A549 (cell line): ENCODE measurements around the gene INHBA.

Source experiments
- CBX2 ChIP-seq: fragments of 200-600 bp; sonication (generic); IDR thresholded peaks from 2 replicates; pipeline ENCODE4 v1.6.1; 2016; ENCODE audit warnings: low read depth, mild to moderate bottlenecking, borderline replicate concordance
- CBX8 ChIP-seq: fragments of 200-600 bp; sonication (generic); IDR thresholded peaks from 2 replicates; pipeline ENCODE4 v1.6.1; 2016
- CHD2 ChIP-seq: fragments of 150-350 bp; IDR thresholded peaks from 2 replicates; pipeline ENCODE4 v1.6.1; 2014; ENCODE audit warnings: low read length; ENCODE audit not compliant: partially characterized antibody
- EP300 ChIP-seq, 2 experiments: fragments of >200 bp; sonication (Bioruptor Twin); formaldehyde crosslinking; IDR thresholded peaks; 2 replicates in 1 of 2; 3 replicates in 1 of 2; pipeline ENCODE4 v1.6.1; 2016 to 2017
- ESRRA ChIP-seq: fragments of 150-350 bp; IDR thresholded peaks from 2 replicates; pipeline ENCODE4 v1.6.1; 2014; ENCODE audit warnings: mild to moderate bottlenecking, low read length, borderline replicate concordance
- HDAC2 ChIP-seq: fragments of 200-600 bp; sonication (generic); IDR thresholded peaks from 2 replicates; pipeline ENCODE4 v1.6.1; 2016
- KDM1A ChIP-seq: fragments of 200-600 bp; sonication (generic); IDR thresholded peaks from 2 replicates; pipeline ENCODE4 v1.6.1; 2016; ENCODE audit warnings: low read depth, mild to moderate bottlenecking
- NR3C1 ChIP-seq: fragments of >200 bp; sonication (Bioruptor Twin); formaldehyde crosslinking; IDR thresholded peaks from 3 replicates; pipeline ENCODE4 v1.6.1; 2017
- RAD21 ChIP-seq, 2 experiments: fragments of >200 bp in 1 of 2; sonication (Bioruptor Twin) in 1 of 2; formaldehyde crosslinking in 1 of 2; IDR thresholded peaks in 1 of 2; conservative IDR thresholded peaks in 1 of 2; 2 replicates in 1 of 2; 3 replicates in 1 of 2; pipeline ENCODE4 v1.6.1; 2012 to 2018; ENCODE audit warnings: inconsistent platforms in 1 of 2
- RCOR1 ChIP-seq: fragments of 150-350 bp; IDR thresholded peaks from 2 replicates; pipeline ENCODE4 v1.6.1; 2014; ENCODE audit warnings: antibody characterized with exemption, low read length, low read depth
- RFX5 ChIP-seq: fragments of 450-650 bp; IDR thresholded peaks from 2 replicates; pipeline ENCODE4 v1.7.1; 2014; ENCODE audit warnings: antibody characterized with exemption, mild to moderate bottlenecking, moderate library complexity
- TF ChIP-seq, protein P1 (sequence below): fragments of >200 bp; sonication (Bioruptor Twin); formaldehyde crosslinking; IDR thresholded peaks from 3 replicates; pipeline ENCODE4 v1.5.1; 2016

DNA sequence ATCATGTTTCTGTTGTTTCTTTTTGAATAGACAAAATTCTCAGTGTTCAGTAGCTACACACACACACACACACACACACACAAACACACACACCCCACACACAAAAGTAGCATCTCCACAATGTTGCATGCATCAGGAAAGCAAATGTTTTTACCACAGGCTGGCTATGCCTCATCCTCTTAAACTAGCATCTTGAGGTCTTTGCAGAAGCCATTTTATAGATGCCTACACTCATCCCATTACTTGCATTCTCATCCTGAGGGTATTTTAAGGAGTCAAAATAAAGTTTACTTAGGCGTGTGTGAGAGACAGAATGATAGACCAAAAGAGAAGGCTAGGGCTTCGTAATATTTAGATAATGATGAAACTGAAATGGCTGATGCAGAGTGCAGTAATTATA lies 7.9 kb upstream of the INHBA start:
- TF ChIP-seq, protein P1, sequence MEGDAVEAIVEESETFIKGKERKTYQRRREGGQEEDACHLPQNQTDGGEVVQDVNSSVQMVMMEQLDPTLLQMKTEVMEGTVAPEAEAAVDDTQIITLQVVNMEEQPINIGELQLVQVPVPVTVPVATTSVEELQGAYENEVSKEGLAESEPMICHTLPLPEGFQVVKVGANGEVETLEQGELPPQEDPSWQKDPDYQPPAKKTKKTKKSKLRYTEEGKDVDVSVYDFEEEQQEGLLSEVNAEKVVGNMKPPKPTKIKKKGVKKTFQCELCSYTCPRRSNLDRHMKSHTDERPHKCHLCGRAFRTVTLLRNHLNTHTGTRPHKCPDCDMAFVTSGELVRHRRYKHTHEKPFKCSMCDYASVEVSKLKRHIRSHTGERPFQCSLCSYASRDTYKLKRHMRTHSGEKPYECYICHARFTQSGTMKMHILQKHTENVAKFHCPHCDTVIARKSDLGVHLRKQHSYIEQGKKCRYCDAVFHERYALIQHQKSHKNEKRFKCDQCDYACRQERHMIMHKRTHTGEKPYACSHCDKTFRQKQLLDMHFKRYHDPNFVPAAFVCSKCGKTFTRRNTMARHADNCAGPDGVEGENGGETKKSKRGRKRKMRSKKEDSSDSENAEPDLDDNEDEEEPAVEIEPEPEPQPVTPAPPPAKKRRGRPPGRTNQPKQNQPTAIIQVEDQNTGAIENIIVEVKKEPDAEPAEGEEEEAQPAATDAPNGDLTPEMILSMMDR, result no peak
- TF ChIP-seq ESRRA (no peak), EP300 (IDR thresholded peaks at IDR 0.05) (no peak), CBX8 (no peak), CBX2 (no peak), HDAC2 (no peak), RFX5 (no peak), NR3C1 (no peak), RCOR1 (no peak), CHD2 (no peak), KDM1A (no peak), RAD21 (conservative IDR thresholded peaks at IDR 0.05 in 1 of 2, IDR thresholded peaks at IDR 0.05 in 1 of 2) (no peak)
